Endothelial cell of umbilical vein (primary cell): Measurements from ENCODE around the gene TBC1D17. TPM values are rescaled to one million over a fixed set of nuclear protein-coding genes. Genes with fewer than 3 reads are reported as not detected.

Experiments used
- BruUV-seq: library from RNA; stranded (reverse); fragments of 400-500 nt; replicated peaks from 2 replicates; lab custom pipeline; 2021; lab: Mats Ljungman, UMichigan
- CTCF ChIA-PET: fragments of 300-600, 350-600 bp; sonication (Branson Sonifier 250); formaldehyde crosslinking; loops from one replicate; lab custom pipeline; 2021; ENCODE audit warnings: antibody characterized with exemption, inconsistent platforms; lab: Charles Lee
- POLR2A ChIA-PET: fragments of 300-600, 350-600 bp; sonication (Branson Sonifier 250); formaldehyde crosslinking; loops from one replicate; lab custom pipeline; 2021; ENCODE audit warnings: antibody characterized with exemption, inconsistent platforms; lab: Charles Lee
- DNase-seq: peaks from one replicate; pipeline ENCODE4 v3.0.0-alpha.2; 2011; ENCODE audit warnings: low read depth, low spot score
- FAIRE-seq: peaks from 2 replicates; lab custom pipeline; 2011; peaks lifted over from hg19 to GRCh38; lab: Jason Lieb, UNC
- H2AFZ ChIP-seq: 2 replicates; pipeline ENCODE4 v1.6.0; 2012; ENCODE audit warnings: low read depth, low read length, control low read depth, inconsistent platforms
- H3K27ac ChIP-seq: 2 replicates; pipeline ENCODE4 v1.5.1; 2011; ENCODE audit warnings: low read depth, mild to moderate bottlenecking, control low read depth, low read length, moderate library complexity; ENCODE audit not compliant: insufficient read depth
- H3K27me3 ChIP-seq, 2 experiments: 2 replicates each; pipeline versions ENCODE4 v1.6.0 to v1.6.1; 2011; ENCODE audit warnings: low read length in 2 of 2, mixed read lengths in 1 of 2; ENCODE audit not compliant: control insufficient read depth in 2 of 2, insufficient read depth in 2 of 2
- H3K36me3 ChIP-seq, 2 experiments: 2 replicates in 1 of 2; 3 replicates in 1 of 2; pipeline ENCODE4 v1.5.1; 2011; ENCODE audit warnings: low read length in 2 of 2, mild to moderate bottlenecking in 1 of 2, moderate library complexity in 1 of 2; ENCODE audit not compliant: control insufficient read depth in 2 of 2, insufficient read depth in 2 of 2; ENCODE audit errors: extremely low read depth in 1 of 2
- H3K4me1 ChIP-seq: 3 replicates; pipeline ENCODE4 v1.5.1; 2011; ENCODE audit warnings: mild to moderate bottlenecking, low read length; ENCODE audit not compliant: control insufficient read depth, insufficient read depth; ENCODE audit errors: extremely low read depth
- H3K4me2 ChIP-seq: 2 replicates; pipeline ENCODE4 v1.6.1; 2011; ENCODE audit warnings: low read length, control low read depth, mixed read lengths; ENCODE audit not compliant: insufficient read depth
- H3K4me3 ChIP-seq, 3 experiments: fragments of 200-600 bp in 1 of 3; sonication (generic), shearing (Covaris generic) in 1 of 3; replicated peaks in 1 of 3; 2 replicates each; pipeline ENCODE4 v1.5.1; 2011 to 2016; ENCODE audit warnings: control low read depth in 3 of 3, low read length in 3 of 3, mild to moderate bottlenecking in 2 of 3, inconsistent platforms in 1 of 3, low read depth in 1 of 3, moderate library complexity in 1 of 3; ENCODE audit not compliant: insufficient read depth in 1 of 3
- H3K79me2 ChIP-seq: 2 replicates; pipeline ENCODE4 v1.6.0; 2012; ENCODE audit warnings: low read length, inconsistent platforms; ENCODE audit not compliant: control insufficient read depth, insufficient read depth
- H3K9ac ChIP-seq: replicated peaks from 2 replicates; pipeline ENCODE3; 2011; ENCODE audit warnings: low read length, control low read depth; ENCODE audit not compliant: insufficient read depth; ENCODE audit errors: extremely low read depth
- H3K9me1 ChIP-seq: replicated peaks from 3 replicates; pipeline ENCODE4 v1.6.0; 2011; ENCODE audit warnings: mild to moderate bottlenecking, low read length; ENCODE audit not compliant: control insufficient read depth, insufficient read depth; ENCODE audit errors: extremely low read depth
- H3K9me3 ChIP-seq: replicated peaks from 2 replicates; pipeline ENCODE4 v1.5.1; 2012; ENCODE audit warnings: low read length, inconsistent platforms; ENCODE audit not compliant: control insufficient read depth, insufficient read depth
- H4K20me1 ChIP-seq: replicated peaks from 2 replicates; pipeline ENCODE3; 2011; ENCODE audit warnings: mild to moderate bottlenecking, low read length; ENCODE audit not compliant: control insufficient read depth, insufficient read depth; ENCODE audit errors: extremely low read depth
- EZH2 ChIP-seq: IDR thresholded peaks from 2 replicates; pipeline ENCODE4 v1.6.1; 2012; ENCODE audit warnings: borderline replicate concordance, low read depth, mild to moderate bottlenecking, moderate library complexity, low read length, inconsistent platforms; ENCODE audit not compliant: severe bottlenecking
- FOS ChIP-seq: IDR thresholded peaks from 2 replicates; pipeline ENCODE4 v1.6.1; 2011; ENCODE audit warnings: mild to moderate bottlenecking, low read length, moderate library complexity, borderline replicate concordance; ENCODE audit not compliant: insufficient read depth
- GATA2 ChIP-seq: IDR thresholded peaks from 2 replicates; pipeline ENCODE4 v1.7.0; 2011; ENCODE audit warnings: low read depth, mild to moderate bottlenecking, moderate library complexity, mixed read lengths, low read length; ENCODE audit not compliant: insufficient read length, insufficient read depth
- JUN ChIP-seq: IDR thresholded peaks from 2 replicates; pipeline ENCODE4 v1.6.1; 2011; ENCODE audit warnings: borderline replicate concordance, low read depth; ENCODE audit not compliant: insufficient read length, insufficient read depth
- MYC ChIP-seq: IDR thresholded peaks from one replicate; pipeline ENCODE4 v1.6.1; 2011; ENCODE audit warnings: mild to moderate bottlenecking, low read depth, low read length
- POLR2A ChIP-seq: IDR thresholded peaks from 2 replicates; pipeline ENCODE4 v1.6.1; 2012; ENCODE audit warnings: low read depth, mild to moderate bottlenecking, control low read depth, low read length
- POLR2AphosphoS5 ChIP-seq: IDR thresholded peaks from 2 replicates; pipeline ENCODE4 v1.6.1; 2012; ENCODE audit warnings: low read depth, mild to moderate bottlenecking, control low read depth, low read length, moderate library complexity; ENCODE audit not compliant: insufficient read depth
- dilution Hi-C: fragments of 300-500 bp; cut with MboI; formaldehyde crosslinking; loops from one replicate; pipeline ENCODE4 v1.15.0; 2019; ENCODE audit warnings: low sequenced_read_pairs; ENCODE audit not compliant: extremely low pct_ligation_motif_present
- intact Hi-C: fragments of 100-400 bp; cut with micrococcal nuclease; formaldehyde crosslinking; loops from one replicate; pipeline ENCODE4 v1.10.0; 2022
- polyA plus RNA-seq, 4 experiments: library from polyadenylated mRNA; depleted of rRNA in 3 of 4; stranded (reverse) in 3 of 4; unstranded in 1 of 4; fragments of >200 nt; gene quantifications; 2 replicates each; pipeline versions ENCODE4 v1.2.1 to v1.2.3, GENCODE V29; 2011 to 2012; ENCODE audit warnings: missing spikeins in 1 of 4
- total RNA-seq: library from RNA; stranded (reverse); gene quantifications from 2 replicates; pipeline ENCODE4 v1.2.3, GENCODE V29; 2021
- TF ChIP-seq, protein P1 (sequence below), 2 donors: IDR thresholded peaks; 1 replicate in 1 of 2; 2 replicates in 1 of 2; pipeline ENCODE4 v1.5.1; 2011; ENCODE audit warnings: low read length in 2 of 2, mild to moderate bottlenecking in 2 of 2, moderate library complexity in 2 of 2, control low read depth in 1 of 2, inconsistent platforms in 1 of 2, low read depth in 1 of 2; ENCODE audit not compliant: insufficient read depth in 1 of 2; ENCODE audit errors: extremely low read depth in 1 of 2
- TF ChIP-seq, protein P2 (sequence below): IDR thresholded peaks from 2 replicates; pipeline ENCODE4 v1.6.1; 2011; ENCODE audit not compliant: insufficient read depth, insufficient read length

The TBC1D17 gene
- total and polyA plus RNA-seq, 2 donors (not counting 3 experiments of a cell fraction or from before 2014, with no cell fraction given): 34.2 to 39.3 TPM

DNA sequence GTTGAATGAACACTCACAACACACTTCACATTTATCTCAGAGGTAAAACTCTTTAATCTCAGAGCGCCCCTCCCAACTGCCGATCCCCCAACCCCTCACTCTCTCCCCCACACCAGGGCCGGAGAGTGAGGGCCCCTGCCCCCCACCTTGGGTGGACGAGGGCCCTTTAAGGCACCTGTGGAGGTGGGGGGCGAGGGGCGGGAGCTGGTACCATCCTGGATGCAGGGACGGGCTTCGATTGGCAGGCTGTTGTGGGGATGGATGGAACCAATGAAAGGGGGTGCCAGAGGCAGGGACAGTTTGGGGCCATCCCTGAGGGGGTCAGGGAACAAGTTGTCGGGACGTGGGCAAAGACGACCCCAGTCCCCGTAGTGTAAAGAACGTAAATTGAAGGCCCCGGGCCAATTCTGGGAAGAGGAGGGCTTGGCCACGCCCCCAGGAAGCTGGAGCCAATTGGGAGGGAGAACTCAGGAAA, 8.5 kb upstream of the TBC1D17 start:
- Histone ChIP-seq H3K36me3 (peaks cover 7 to 15% of the 10 kb centered on the region in 2 experiments), H3K27me3 (no peaks in the 10 kb centered on the region), H3K4me1 (peaks cover 26% of the 10 kb centered on the region), H3K27ac (peak overlapping the region; percentile 17), H4K20me1 (no peaks in the 10 kb centered on the region), H3K9ac (no peak overlapping the region), H3K79me2 (peaks cover 22% of the 10 kb centered on the region), H3K4me3 (peak overlapping the region; percentile 27 to 50 (median 29)), H3K9me3 (no peaks in the 10 kb centered on the region), H2AFZ (peak overlapping the region; percentile 88), H3K4me2 (peak overlapping the region; percentile 73), H3K9me1 (no peaks in the 10 kb centered on the region)
- intact Hi-C loops (loop anchor here (1.0 to 5.0 kb wide), 3 partner anchors 8 to 277 kb away; partner anchors contain the start of genes AKT1S1, PRMT1, PRR12 and TBC1D17), dilution Hi-C loops (no loop called here)
- TSS peak; percentile 23 for BruUV-seq
- TF ChIP-seq, protein P1, sequence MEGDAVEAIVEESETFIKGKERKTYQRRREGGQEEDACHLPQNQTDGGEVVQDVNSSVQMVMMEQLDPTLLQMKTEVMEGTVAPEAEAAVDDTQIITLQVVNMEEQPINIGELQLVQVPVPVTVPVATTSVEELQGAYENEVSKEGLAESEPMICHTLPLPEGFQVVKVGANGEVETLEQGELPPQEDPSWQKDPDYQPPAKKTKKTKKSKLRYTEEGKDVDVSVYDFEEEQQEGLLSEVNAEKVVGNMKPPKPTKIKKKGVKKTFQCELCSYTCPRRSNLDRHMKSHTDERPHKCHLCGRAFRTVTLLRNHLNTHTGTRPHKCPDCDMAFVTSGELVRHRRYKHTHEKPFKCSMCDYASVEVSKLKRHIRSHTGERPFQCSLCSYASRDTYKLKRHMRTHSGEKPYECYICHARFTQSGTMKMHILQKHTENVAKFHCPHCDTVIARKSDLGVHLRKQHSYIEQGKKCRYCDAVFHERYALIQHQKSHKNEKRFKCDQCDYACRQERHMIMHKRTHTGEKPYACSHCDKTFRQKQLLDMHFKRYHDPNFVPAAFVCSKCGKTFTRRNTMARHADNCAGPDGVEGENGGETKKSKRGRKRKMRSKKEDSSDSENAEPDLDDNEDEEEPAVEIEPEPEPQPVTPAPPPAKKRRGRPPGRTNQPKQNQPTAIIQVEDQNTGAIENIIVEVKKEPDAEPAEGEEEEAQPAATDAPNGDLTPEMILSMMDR (IDR thresholded peaks at IDR 0.05; ENCODE audit: extremely low read depth in 1 of 2, insufficient read depth in 1 of 2, low read depth in 1 of 2, low read length in 2 of 2): no peak
- TF ChIP-seq, protein P2, sequence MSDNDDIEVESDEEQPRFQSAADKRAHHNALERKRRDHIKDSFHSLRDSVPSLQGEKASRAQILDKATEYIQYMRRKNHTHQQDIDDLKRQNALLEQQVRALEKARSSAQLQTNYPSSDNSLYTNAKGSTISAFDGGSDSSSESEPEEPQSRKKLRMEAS: no peak
- TF ChIP-seq POLR2A (no peak), POLR2AphosphoS5 (no peak), JUN (no peak), FOS (no peak), EZH2 (no peak), GATA2 (no peak), MYC (no peak)
- DNase-seq (no peak), FAIRE-seq (no peak)
- CTCF ChIA-PET: interaction anchor here (0.8 to 1.3 kb wide), 6 partner anchors 10 to 220 kb away, joined by 3 to 8 read pairs (median 3); partner anchors contain the start of gene PTOV1
- POLR2A ChIA-PET: interaction anchor here (0.9 to 1.0 kb wide), 4 partner anchors 8 to 18 kb away, joined by 4 to 5 read pairs (median 4); partner anchors contain the start of genes AKT1S1, PTOV1 and TBC1D17
